Measurements from ENCODE around the gene PLEKHA7.
"Not testable (repeated sequence)": the region's sequence is repeated elsewhere in the genome, so short reads cannot be mapped to it uniquely, and the experiment has no call there.

Gene PLEKHA7

DNA sequence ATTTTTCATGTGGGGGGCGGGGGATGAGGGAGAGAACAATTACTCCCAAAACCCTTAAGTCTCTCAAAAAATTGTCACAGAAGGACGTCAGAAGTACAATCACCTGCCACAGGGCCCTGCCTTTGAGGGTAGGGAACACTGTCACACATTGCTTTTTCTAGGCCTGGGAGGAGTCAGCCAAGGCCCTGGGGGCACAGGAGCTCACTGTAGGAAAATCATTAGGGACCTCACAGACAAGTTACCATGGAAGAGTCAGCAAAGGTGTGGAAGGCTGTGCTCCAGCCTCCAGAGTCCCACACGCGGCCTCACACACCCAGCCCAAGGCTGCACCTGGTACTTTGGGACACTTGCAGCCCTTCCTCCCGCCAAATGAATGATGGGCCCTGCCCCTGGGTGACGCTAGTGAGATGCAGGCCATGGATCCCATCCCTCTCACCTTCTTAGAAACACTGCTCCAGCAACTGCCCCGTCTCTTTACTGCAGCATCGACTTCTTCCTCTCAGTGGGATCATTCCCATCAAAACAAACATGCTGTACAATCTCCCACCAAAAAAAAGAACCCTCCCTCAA, 3.3 kb downstream of the PLEKHA7 start:
- DNase-seq: no peak

DNA sequence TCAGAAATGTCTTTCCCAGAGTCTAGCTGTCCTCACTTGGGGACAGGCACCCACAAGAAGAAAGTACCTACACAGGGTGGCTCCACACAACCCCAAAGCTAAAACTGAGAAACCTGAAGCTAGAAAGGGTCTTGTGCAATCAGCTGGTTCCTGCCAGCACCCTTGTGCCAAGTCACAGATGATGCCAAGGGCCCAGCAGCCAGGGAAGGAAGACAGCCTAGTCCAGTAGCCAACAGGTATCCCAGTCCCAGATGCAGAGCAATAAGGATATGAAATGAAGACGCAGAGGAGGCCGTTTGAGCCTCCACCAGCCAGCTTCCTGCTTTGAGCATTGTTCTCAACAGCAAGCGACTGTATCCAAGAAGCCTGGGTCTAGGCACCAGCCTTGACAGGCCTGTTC, 6.1 kb downstream of the PLEKHA7 start:
- no peak for DNase-seq

DNA sequence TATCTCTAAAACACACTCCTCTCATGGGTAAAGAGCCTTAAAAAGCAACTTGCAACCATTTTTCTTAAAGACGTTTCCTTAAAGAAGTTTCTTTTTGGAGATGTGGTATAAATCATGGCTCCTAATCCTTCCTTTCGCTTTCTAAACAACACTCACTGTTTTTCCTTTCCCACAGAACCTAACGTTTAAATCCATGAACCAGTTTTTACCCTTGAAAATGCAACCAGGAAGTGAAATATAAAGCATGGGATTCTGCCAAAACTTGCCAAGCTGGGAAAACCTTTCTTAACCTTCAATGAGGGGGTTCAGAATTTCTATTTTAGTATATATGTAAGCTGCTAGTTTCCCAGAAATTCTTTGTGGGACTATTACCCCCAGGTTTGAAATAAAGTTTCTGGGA, 8.6 kb downstream of the PLEKHA7 start:
- DNase-seq: no peak

DNA sequence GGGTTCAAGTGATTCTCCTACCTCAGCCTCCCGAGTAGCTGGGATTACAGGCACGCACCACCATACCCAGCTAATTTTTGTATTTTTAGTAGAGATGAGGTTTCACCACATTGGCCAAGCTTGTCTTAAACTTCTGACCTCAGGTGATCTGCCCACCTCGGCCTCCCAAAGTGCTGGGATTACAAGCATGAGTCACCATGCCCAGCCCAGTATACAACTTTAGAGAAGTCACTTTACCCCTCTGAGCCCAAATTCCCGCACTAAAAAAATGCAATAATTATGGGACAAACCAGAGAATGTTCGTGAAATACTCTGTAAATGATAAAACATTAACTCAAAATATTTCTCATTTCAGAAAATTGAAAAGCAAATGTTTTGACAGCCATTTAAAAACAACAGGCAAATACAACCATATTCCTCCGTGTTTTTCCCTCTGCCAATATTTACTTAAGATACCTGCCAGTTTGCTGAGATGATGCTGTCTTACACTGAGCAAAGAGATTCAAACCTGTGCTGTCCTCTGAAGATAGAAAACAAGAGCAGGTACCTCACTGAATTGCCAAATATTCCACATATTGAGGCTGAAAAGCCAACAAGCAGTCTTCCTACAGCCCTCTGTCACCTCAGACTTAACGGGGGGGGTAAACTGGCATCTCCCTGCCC, 9.6 kb downstream of the PLEKHA7 start:
- DNase-seq: no peak

DNA sequence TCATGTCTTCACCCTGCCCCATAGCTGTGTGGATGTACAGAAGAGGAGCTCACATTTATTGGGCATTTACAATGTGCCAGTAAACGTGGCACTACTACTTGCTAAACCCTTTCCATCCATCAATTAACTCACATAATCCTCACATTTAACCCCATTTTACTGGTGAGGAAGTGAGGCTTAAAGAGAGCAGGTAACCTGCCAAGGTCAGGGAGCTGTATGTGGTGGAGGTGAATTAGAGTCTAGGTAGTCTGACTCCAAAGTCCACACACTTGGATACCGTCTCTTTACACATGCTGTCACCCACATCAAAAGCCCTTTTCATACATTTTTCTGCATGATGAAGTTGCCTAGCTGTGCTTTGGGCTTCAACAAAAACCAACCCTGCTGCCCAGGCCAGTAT, 10.8 kb downstream of the PLEKHA7 start:
- no peak for DNase-seq

DNA sequence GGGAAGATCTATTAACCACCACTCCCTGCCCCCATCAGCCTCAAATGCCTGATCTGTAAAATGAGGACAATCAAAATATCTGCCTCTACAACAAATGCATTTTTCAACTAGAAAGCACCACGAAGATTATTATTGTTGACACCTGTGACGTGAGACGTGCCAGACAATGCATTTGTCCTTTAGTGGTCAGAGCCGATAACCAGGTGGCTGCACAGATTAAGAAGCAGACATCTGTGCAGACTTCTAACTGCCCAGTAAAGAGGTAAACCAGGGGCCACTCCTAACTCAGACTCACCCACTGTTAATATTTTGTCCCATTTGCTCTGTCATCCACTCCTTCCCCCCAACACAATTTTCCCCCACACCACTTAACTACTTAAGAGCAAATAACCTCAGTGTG, 11.7 kb downstream of the PLEKHA7 start:
- DNase-seq: no peak

DNA sequence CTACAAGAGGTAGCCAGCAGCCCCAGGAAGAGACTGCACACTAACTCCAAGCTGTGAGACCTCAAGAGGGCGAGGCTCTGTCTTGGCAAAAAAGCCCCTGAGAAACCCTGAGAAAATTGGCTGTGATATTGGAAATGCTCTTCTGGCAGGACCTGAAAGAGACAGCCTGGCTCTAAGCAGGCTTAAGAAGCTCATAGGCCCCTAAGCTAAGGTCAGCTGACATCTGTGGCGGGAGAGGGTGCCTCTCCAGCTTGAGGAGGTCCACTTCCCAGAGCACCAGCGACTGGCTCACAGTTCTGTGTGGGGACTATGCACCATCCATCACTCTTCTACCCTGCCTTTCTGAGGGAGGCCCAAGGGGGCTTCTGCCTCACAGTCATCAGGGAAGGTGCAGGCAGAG, 12.4 kb downstream of the PLEKHA7 start:
- DNase-seq: no peak

DNA sequence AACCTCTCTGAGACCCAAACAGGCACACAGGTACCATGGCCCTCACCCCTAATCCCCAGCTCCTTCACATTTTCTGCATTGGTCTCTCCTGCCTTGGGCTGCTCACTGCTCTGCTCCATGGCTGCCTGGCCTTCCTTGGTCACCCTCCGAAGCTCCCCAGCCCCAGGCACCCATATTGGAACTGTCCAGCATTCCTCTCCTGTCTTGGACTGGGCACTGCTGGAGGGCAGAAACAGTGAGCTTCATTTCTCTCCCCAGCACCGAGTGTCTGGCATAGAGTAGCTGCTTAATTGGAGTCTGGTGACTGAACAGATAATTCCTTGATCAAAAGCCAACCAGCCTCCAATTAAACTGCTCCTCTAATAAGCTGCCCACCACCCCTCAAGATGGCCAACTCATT, 13.2 kb downstream of the PLEKHA7 start:
- no peak for DNase-seq

DNA sequence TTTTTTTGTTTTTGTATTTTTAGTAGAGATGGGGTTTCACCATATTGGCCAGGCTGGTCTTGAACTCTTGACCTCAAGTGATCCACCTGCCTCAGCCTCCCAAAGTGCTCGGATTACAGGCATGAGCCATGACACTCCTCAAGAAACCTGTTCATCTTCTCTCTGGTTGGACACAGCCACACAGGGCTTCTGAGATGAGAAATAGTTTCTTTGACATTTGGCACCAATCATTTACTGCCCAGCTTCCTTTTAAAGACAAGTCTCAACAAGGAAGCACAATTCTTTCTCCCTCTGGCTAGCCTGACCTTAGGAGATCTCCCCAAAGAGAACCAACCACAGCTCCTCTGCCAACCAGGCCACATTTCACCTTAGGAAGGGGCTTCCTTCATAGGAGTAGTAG, 14.0 kb downstream of the PLEKHA7 start:
- not testable (repeated sequence) for DNase-seq

DNA sequence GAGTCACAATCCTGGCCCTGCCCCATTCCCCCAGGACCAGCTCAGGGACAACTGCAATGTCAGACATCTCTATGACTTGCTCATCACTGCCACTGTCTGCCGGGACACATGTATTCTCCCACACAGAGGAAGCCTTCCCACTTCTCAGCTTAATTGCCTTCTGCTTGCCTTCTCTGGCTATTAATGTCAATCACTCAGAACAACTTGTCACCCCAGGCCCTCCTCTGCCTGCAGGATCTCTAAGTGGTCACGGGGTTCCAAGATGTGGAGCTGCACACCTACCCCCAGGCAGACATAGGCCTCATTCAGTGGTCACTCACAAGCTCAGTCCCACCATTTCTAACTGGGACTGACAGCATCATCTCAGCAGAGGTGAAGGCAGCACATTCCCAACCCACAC, 15.1 kb downstream of the PLEKHA7 start:
- DNase-seq: no peak

DNA sequence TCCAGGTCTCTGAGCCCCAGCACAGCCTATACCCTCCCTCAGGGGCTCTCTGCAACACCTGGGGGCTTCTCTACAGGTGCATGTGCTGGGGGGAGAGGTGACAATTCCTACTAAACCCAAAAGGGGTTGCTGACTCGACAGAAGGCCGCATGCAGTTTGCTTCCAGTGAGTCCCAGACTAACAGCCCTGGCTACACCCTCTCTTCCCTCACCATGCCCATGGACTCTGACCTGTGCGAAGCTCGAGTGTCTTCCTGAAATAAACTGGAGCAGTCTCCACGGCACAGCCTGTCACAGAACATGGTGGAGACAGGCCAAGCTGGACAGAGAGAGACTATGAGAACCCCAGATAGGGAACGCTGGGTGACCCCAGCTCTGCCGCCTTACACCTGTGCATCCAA, 16.6 kb downstream of the PLEKHA7 start:
- no peak for DNase-seq

DNA sequence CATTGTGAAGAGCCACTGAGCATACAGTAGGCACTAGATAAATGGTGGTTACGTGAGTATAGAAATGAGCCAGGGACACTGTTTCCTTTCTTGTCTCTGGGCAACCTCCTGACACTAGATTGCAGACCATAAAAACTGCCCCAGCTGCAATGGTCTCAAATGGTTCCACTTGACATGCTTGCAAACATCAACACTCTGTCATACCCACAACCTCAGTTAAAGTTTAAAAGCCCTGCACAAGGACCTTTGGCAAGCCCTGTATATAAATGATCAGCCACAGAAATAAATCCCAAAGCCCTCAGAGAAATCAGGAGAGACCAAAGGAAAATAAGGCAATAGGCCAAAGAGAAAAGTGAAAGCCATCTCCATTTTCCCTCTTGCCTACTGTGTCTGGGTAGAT, 20.7 kb downstream of the PLEKHA7 start:
- no peak for DNase-seq

DNA sequence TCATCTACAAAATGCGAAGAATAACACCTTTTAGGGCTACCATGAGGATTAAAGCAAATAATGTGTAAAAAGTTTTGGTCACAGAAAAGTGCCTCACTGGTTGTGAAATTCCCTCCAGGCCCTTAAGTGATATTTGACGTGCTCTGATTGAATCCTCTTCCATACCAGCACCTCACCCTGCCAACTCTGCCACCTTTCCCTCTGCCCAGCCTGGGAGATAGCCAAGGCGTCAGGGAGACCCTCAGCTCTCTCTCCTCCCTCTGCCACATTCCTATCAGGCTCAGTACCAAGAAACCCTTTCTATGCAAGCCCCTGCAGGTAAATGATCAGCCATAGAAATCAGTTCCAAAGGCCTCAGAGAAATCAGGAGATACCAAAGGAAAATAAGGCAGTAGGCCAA, 21.4 kb downstream of the PLEKHA7 start:
- DNase-seq: no peak

DNA sequence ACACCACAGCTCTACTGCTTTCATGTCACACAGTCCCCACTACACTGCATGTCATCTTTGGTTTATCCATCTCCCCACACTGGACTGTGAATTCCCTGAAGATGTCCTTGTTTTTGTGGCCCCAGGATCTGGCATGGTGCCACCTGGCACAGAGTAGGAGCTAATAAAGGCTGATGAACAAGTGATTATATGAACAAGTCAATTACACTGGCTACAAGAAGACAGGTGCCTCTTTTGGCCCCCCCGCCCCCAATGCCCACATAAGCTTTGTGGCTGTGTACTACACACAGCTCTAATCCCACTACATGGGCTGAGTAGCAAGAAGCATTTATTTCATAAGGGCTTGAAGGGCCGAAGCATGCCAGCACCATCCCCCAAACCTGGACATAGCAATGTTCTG, 24.7 kb downstream of the PLEKHA7 start:
- DNase-seq: no peak

DNA sequence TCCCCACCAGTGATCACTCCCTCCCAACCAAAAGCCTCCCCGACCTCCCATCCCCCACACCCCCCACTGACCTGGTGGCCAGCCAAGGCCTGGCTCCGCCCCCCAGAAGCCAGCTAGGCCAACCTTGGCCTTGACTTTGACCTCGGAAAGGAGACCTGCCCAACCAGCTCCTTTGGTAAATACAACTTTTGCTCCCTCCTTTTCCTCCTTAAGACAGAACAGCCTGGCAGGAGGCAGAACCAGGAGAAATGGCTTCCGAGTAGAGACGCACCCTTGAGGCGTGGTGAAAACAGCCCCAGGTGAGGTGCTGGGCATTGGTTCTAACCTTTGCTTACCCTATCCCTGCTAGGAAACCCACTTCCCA, 27.0 kb downstream of the PLEKHA7 start:
- DNase-seq: no peak

DNA sequence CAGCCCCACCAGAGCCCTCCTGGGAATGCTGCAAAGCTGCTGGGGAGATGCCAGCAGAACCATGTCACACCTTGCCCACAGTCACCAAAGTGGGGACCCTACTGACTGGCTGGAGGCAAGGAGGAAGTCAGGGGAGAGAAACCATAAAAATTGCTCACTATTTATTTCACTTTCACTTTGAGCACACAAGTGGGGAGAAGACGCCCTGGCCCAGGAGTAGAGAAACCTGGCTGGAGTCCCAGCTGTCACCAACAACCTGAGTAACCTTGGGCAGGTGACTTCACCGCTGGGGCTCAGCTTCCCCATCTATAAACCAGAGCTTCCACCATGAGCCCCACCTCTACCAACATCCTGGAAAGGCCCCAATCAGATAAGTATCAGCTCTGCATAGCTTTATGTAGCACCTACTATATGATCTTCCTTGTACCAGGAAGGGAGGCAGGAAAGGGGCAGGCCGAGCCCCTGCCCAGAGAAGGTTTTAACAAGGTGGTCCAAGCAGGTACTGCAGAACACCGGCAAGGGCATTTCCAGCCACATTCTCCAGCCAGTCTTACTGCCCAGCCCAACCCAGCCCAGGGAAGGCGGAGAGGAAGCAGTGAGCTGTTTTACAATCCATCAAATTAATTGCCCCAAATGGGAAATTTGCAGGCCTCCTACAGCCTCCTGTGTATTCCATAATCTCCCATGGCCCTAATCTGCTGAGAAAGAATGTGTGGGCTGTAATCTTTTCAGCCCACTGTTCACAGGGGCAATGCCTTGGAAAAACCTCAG, 27.6 kb downstream of the PLEKHA7 start:
- DNase-seq: no peak

DNA sequence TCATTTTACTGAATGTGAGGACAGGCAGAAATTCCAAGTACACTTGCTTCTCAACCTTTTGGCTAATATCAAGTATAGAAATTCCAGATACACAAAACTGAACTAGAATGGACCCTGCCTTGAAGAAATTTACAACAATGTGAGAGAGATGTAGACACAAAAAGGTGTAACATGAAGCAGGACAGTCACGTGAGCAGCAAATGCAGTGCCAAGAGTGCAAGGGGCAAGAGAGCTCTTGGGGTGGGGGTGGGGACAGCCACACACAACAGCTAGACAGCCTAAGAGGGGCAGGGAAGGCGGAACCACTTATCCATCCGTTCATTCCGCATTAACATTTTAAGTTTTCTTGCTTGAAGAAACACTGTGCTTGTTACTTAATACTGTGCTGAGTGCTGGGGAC, 28.9 kb downstream of the PLEKHA7 start:
- no peak for DNase-seq

DNA sequence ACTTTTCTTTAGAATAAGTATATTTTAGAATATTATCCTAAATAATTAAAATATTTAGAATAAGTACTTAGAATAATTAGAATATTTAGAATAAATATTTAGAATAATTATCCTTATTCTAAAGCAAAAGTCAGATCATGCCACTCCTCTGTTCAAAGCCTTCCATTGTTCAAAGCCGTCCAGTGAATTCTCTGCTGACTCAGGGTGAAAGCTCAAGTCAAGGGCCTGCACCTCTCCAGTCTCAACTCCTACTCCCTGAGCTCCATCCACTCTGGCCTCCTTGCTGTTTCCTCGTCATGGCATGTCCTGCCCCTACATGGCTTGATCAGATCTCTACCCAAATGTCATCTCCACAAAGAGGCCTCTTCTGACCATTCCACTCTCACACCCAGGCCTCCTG, 30.0 kb downstream of the PLEKHA7 start:
- no peak for DNase-seq

DNA sequence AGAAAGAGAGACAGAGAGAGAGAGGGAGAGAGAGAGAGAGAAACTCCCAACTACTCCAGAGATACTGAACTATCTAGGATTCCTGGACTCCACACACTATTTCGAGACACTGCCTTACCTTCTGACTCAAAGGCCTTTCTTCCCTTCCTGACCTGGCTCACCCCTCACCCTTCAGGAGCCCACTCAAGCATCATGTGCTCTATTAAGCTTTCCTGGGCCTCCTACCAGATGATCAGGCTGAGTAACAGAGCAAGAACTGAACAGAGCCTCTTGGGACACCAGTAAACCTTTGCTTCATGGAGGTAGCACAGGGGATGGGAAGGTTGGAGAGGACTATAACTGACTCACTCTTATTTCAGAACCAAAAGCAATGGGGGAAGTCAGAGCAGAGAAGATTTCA, 31.4 kb downstream of the PLEKHA7 start:
- DNase-seq: no peak

DNA sequence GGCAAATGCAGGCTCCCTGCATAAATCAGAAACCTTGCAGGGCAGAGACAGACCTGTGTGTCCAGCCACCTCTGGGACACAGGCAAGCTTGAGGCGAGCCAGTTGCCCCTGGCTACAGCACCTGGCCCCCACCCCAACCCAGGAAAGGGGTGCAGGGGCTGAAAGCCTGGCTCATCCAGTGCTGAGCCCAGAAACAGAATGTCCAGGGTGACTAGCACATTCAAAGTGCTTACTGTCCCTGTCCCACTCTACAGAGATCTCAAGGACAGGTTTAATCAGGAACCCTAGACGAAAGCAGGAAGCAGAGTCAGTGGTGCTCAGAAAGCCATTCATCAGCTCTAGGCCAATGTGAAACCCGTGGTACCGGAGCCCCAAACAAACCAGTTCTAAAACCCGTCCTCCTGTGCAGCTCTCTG, 31.9 kb downstream of the PLEKHA7 start:
- DNase-seq: no peak

DNA sequence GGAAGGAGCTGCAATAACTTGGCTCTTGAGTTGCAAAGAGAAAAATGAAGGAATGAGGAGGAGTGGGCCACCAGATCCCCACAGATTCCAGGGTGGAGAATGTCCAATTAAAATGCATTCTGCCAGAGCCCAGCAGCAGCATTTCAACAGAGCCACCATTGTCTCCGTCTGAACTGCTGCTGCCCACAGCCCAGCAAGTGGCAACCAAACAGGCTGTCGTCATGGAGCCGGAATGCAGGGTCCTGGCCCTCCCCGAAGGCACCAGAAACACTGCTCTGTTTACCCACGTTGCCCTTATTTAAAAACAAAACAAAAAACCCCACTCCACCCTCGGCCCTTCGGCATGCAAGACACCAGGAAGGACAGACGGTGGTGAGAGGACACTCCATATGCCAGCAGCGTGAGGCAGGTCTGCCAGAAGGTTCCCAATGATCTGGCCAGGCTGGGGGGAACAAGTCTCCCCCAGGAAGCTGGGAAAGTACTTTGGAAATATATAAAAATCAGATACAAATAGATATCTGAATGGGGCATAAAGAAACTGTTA, 32.5 kb downstream of the PLEKHA7 start:
- DNase-seq: no peak

DNA sequence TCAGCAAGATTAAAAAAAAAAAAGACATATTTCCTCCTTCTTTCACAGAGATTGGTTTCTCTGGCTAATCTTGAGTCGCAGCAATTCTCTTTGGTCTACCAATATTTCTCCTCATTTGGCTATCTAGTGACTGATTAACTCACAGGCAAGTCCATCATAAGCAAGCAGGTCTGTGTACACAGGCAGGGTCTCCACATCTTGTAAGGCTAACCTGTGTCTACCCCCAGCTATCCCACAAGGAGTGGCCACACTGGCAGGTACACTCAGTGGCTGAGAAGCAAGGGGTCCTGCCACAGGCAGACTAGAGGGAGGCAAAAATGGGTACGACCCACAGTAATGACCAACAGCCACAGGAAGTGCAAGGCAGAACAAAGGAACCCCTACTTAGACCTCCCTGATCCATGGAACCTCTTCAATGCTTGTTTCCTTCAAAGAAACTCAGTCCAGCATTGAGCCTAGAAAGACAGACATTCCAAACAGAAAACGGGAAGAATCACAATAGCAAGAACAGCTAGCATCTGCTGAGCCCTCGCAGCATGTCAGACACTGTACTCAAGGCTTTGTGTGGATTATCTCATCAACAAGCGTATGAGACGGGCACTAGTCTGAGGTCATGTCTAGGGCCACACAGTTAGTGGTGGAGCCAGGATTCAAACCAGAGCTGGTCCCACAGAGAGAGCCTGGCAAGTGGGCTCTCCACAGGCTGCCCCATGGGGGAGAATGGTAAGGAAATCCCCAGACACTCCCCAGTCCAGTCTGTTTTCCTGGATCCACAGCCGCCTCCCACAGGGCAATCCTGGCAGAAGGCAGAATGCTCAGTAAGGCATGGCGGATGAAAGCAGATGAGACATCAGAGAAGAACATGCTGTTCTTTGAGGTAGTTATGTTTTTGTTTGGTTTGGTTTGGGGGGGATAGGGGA, 34.3 kb downstream of the PLEKHA7 start:
- no peak for DNase-seq

DNA sequence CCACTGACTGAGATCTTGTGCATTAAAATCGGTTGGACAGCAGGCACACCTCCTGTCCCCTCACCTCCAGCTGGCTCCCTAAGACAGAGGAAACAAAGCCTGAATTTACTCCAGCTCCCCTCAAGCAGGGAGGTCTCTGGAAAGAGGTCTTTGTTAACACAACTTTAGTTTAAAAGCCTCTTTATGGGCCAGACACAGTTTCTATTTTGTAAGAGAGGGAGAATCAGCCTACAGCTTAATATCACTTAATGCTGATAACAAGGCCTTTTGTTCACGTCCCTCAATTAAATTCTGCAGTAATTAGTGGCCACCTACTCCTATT, 36.3 kb downstream of the PLEKHA7 start:
- DNase-seq: no peak

Measured in SHP77 (cell line).